ENCODE data around the gene SULT1C2. TPM values are rescaled to one million over a fixed set of nuclear protein-coding genes. Genes with fewer than 3 reads are reported as not detected.

SULT1C2 gene
- total and polyA plus RNA-seq, 2 of the 13 experiments (the other 11 are each of a cell fraction or from before 2014, with no cell fraction given), result 4.0 to 6.2 TPM

DNA sequence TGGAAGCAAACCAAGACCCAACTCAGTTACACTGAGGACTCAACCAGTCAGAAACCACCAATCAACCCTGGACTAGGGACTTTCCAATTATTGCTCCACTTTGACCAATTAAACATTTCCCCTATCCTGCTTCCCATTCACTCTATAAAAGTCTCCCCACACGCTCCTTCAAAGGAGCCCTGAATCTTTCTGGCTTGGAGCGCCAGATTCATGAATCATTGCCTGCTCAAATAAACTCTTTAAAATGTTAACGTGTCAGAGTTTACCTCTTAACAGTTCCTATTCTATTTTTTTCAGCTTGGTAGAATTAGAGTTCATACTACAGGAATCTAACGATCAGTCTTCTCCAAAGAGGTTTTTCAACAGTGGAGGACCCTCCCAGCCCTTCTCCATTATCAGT lies 20.7 kb upstream of the SULT1C2 start:
- no peak for FAIRE-seq
- WGBS (ENCODE audit: low lambda C conversion rate), result 37% methylated on average over 4 of the region's 4 CpGs
- in situ Hi-C loops (cut with HindIII; ENCODE audit: extremely low pct_ligation_motif_present, low pct_unique_long_range_greater_than_20kb) (no loop called here), intact Hi-C loops (cut with micrococcal nuclease; ENCODE audit: unreplicated experiment) (no loop called here)
- ChIA-PET POLR2A (no interaction called here), CTCF (ENCODE audit: low intra/inter-chr PET ratio, low total read pairs) (no interaction called here)
- no peak overlapping the region for H2AFZ ChIP-seq (ENCODE audit: low read length)
- H3K9ac ChIP-seq (ENCODE audit: insufficient read depth, low read depth, low read length), result no peak overlapping the region
- H3K4me3 ChIP-seq (replicated peaks in 1 of 3; ENCODE audit: insufficient read depth in 1 of 3, low read depth in 2 of 3, low read length in 3 of 3), result no peak overlapping the region
- no peak for DNase-seq (ENCODE audit: low spot score)
- H3K79me2 ChIP-seq (ENCODE audit: insufficient read depth, low read length), result no peaks in the 10 kb centered on the region
- no peaks in the 10 kb centered on the region for H3K36me3 ChIP-seq (replicated peaks in 1 of 2; ENCODE audit: control insufficient read depth in 1 of 2, insufficient read depth in 2 of 2, low read length in 2 of 2)
- no peak overlapping the region for H3K27ac ChIP-seq (ENCODE audit: extremely low read length, insufficient read depth, low read length)
- no peaks in the 10 kb centered on the region; a peak in 1 of 5 replicates for H3K27me3 ChIP-seq (ENCODE audit: control insufficient read depth in 1 of 2, insufficient read depth in 2 of 2, low read length in 2 of 2)
- no peak overlapping the region for H3K4me2 ChIP-seq (ENCODE audit: low read depth, low read length)
- ATAC-seq, result no peak
- BruUV-seq (replicated peaks), result no TSS peak
- no peaks in the 10 kb centered on the region for H3K9me3 ChIP-seq (ENCODE audit: low read length)
- peaks cover 76% of the 10 kb centered on the region for H3K4me1 ChIP-seq (ENCODE audit: insufficient read depth, low read length)
- H4K20me1 ChIP-seq (ENCODE audit: insufficient read depth, low read length), result no peaks in the 10 kb centered on the region
- TF ChIP-seq HHEX (CRISPR knock-in tag; IDR thresholded peaks at IDR 0.05) (no peak), GFI1 (CRISPR knock-in tag; IDR thresholded peaks at IDR 0.05; ENCODE audit: borderline replicate concordance) (no peak), SNRNP70 (IDR thresholded peaks at IDR 0.05; ENCODE audit: low read depth, low read length) (no peak), PAWR (CRISPR knock-in tag; IDR thresholded peaks at IDR 0.05; ENCODE audit: borderline replicate concordance) (no peak), NFE2L2 (IDR thresholded peaks at IDR 0.05; ENCODE audit: low read length) (no peak), THAP8 (CRISPR knock-in tag; IDR thresholded peaks at IDR 0.05; ENCODE audit: borderline replicate concordance) (no peak), ERF (CRISPR knock-in tag; IDR thresholded peaks at IDR 0.05) (no peak), ZNF33A (CRISPR knock-in tag; IDR thresholded peaks at IDR 0.05; ENCODE audit: borderline replicate concordance) (no peak), CCDC6 (CRISPR knock-in tag; IDR thresholded peaks at IDR 0.05) (no peak), RBAK (CRISPR knock-in tag; IDR thresholded peaks at IDR 0.05) (no peak)
- TF ChIP-seq, protein P1, sequence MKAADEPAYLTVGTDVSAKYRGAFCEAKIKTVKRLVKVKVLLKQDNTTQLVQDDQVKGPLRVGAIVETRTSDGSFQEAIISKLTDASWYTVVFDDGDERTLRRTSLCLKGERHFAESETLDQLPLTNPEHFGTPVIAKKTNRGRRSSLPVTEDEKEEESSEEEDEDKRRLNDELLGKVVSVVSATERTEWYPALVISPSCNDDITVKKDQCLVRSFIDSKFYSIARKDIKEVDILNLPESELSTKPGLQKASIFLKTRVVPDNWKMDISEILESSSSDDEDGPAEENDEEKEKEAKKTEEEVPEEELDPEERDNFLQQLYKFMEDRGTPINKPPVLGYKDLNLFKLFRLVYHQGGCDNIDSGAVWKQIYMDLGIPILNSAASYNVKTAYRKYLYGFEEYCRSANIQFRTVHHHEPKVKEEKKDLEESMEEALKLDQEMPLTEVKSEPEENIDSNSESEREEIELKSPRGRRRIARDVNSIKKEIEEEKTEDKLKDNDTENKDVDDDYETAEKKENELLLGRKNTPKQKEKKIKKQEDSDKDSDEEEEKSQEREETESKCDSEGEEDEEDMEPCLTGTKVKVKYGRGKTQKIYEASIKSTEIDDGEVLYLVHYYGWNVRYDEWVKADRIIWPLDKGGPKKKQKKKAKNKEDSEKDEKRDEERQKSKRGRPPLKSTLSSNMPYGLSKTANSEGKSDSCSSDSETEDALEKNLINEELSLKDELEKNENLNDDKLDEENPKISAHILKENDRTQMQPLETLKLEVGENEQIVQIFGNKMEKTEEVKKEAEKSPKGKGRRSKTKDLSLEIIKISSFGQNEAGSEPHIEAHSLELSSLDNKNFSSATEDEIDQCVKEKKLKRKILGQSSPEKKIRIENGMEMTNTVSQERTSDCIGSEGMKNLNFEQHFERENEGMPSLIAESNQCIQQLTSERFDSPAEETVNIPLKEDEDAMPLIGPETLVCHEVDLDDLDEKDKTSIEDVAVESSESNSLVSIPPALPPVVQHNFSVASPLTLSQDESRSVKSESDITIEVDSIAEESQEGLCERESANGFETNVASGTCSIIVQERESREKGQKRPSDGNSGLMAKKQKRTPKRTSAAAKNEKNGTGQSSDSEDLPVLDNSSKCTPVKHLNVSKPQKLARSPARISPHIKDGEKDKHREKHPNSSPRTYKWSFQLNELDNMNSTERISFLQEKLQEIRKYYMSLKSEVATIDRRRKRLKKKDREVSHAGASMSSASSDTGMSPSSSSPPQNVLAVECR (CRISPR knock-in tag; IDR thresholded peaks at IDR 0.05; ENCODE audit: borderline replicate concordance), result no peak
- TF ChIP-seq, protein P2, sequence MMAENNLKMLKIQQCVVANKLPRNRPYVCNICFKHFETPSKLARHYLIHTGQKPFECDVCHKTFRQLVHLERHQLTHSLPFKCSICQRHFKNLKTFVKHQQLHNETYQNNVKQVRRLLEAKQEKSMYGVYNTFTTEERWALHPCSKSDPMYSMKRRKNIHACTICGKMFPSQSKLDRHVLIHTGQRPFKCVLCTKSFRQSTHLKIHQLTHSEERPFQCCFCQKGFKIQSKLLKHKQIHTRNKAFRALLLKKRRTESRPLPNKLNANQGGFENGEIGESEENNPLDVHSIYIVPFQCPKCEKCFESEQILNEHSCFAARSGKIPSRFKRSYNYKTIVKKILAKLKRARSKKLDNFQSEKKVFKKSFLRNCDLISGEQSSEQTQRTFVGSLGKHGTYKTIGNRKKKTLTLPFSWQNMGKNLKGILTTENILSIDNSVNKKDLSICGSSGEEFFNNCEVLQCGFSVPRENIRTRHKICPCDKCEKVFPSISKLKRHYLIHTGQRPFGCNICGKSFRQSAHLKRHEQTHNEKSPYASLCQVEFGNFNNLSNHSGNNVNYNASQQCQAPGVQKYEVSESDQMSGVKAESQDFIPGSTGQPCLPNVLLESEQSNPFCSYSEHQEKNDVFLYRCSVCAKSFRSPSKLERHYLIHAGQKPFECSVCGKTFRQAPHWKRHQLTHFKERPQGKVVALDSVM (CRISPR knock-in tag; IDR thresholded peaks at IDR 0.05), result no peak
- TF ChIP-seq, protein P3, sequence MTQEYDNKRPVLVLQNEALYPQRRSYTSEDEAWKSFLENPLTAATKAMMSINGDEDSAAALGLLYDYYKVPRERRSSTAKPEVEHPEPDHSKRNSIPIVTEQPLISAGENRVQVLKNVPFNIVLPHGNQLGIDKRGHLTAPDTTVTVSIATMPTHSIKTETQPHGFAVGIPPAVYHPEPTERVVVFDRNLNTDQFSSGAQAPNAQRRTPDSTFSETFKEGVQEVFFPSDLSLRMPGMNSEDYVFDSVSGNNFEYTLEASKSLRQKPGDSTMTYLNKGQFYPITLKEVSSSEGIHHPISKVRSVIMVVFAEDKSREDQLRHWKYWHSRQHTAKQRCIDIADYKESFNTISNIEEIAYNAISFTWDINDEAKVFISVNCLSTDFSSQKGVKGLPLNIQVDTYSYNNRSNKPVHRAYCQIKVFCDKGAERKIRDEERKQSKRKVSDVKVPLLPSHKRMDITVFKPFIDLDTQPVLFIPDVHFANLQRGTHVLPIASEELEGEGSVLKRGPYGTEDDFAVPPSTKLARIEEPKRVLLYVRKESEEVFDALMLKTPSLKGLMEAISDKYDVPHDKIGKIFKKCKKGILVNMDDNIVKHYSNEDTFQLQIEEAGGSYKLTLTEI (CRISPR knock-in tag; conservative IDR thresholded peaks at IDR 0.05), result no peak
- TF ChIP-seq, protein P4, sequence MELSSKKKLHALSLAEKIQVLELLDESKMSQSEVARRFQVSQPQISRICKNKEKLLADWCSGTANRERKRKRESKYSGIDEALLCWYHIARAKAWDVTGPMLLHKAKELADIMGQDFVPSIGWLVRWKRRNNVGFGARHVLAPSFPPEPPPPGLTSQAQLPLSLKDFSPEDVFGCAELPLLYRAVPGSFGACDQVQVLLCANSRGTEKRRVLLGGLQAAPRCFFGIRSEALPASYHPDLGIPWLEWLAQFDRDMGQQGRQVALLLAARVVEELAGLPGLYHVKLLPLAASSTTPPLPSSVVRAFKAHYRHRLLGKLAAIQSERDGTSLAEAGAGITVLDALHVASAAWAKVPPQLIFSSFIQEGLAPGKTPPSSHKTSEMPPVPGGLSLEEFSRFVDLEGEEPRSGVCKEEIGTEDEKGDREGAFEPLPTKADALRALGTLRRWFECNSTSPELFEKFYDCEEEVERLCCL (CRISPR knock-in tag; IDR thresholded peaks at IDR 0.05; ENCODE audit: borderline replicate concordance), result no peak
